ENCODE data around the gene SPINK8.

The SPINK8 gene

GRCh38 chr3:48270306-48270705 is 63.2 kb downstream of the SPINK8 start:
- no peak overlapping the region for H3K9ac ChIP-seq (ENCODE audit: low read depth in 1 of 2, low read length in 2 of 2)
- no peaks in the 10 kb centered on the region for H3K9me3 ChIP-seq (ENCODE audit: control insufficient read depth in 1 of 2, low read length in 2 of 2)
- H3K4me3 ChIP-seq (ENCODE audit: low read depth in 1 of 2, low read length in 2 of 2): no peak overlapping the region
- H3K4me1 ChIP-seq (ENCODE audit: control insufficient read depth in 1 of 2, insufficient read depth in 2 of 2, low read length in 2 of 2): peaks cover 17 to 19% of the 10 kb centered on the region in 2 donors
- H3K36me3 ChIP-seq (ENCODE audit: control insufficient read depth in 1 of 2, insufficient read depth in 2 of 2, low read length in 2 of 2): peaks cover 0 to 16% of the 10 kb centered on the region in 2 donors
- H3K27ac ChIP-seq (ENCODE audit: low read depth, low read length): no peak overlapping the region
- H3K27me3 ChIP-seq (ENCODE audit: control insufficient read depth in 1 of 2, insufficient read depth in 2 of 2, low read length in 2 of 2): no peaks in the 10 kb centered on the region

GRCh38 chr3:48269592-48269991 is 63.9 kb downstream of the SPINK8 start:
- no peak overlapping the region for H3K27ac ChIP-seq (ENCODE audit: low read depth, low read length)
- H3K27me3 ChIP-seq (ENCODE audit: control insufficient read depth in 1 of 2, insufficient read depth in 2 of 2, low read length in 2 of 2): no peaks in the 10 kb centered on the region
- no peaks in the 10 kb centered on the region for H3K9me3 ChIP-seq (ENCODE audit: control insufficient read depth in 1 of 2, low read length in 2 of 2)
- peaks cover 0 to 16% of the 10 kb centered on the region in 2 donors for H3K36me3 ChIP-seq (ENCODE audit: control insufficient read depth in 1 of 2, insufficient read depth in 2 of 2, low read length in 2 of 2)
- H3K4me3 ChIP-seq (ENCODE audit: low read depth in 1 of 2, low read length in 2 of 2): no peak overlapping the region
- H3K9ac ChIP-seq (ENCODE audit: low read depth in 1 of 2, low read length in 2 of 2): no peak overlapping the region
- H3K4me1 ChIP-seq (ENCODE audit: control insufficient read depth in 1 of 2, insufficient read depth in 2 of 2, low read length in 2 of 2): peaks cover 17 to 19% of the 10 kb centered on the region in 2 donors

GRCh38 chr3:48268936-48269561 is 64.4 kb downstream of the SPINK8 start:
- H3K27ac ChIP-seq (ENCODE audit: low read depth, low read length): peak overlapping the region; percentile 24

GRCh38 chr3:48268381-48268935 is 65.0 kb downstream of the SPINK8 start:
- H3K4me1 ChIP-seq (ENCODE audit: control insufficient read depth in 1 of 2, insufficient read depth in 2 of 2, low read length in 2 of 2): peaks cover 17 to 19% of the 10 kb centered on the region in 2 donors
- H3K36me3 ChIP-seq (ENCODE audit: control insufficient read depth in 1 of 2, insufficient read depth in 2 of 2, low read length in 2 of 2): peaks cover 0 to 16% of the 10 kb centered on the region in 2 donors
- H3K27ac ChIP-seq (ENCODE audit: low read depth, low read length): peak overlapping the region; percentile 24
- peak overlapping the region in 1 of 2 donors; percentile 31 for H3K4me3 ChIP-seq (ENCODE audit: low read depth in 1 of 2, low read length in 2 of 2)
- no peaks in the 10 kb centered on the region for H3K9me3 ChIP-seq (ENCODE audit: control insufficient read depth in 1 of 2, low read length in 2 of 2)
- peak overlapping the region in 1 of 2 donors; percentile 34 for H3K9ac ChIP-seq (ENCODE audit: low read depth in 1 of 2, low read length in 2 of 2)
- no peaks in the 10 kb centered on the region for H3K27me3 ChIP-seq (ENCODE audit: control insufficient read depth in 1 of 2, insufficient read depth in 2 of 2, low read length in 2 of 2)

More at GRCh38 chr3:48268936-48269561, 64.4 kb downstream of the SPINK8 start:
- no peaks in the 10 kb centered on the region for H3K27me3 ChIP-seq (ENCODE audit: control insufficient read depth in 1 of 2, insufficient read depth in 2 of 2, low read length in 2 of 2)
- H3K9ac ChIP-seq (ENCODE audit: low read depth in 1 of 2, low read length in 2 of 2): peak overlapping the region in 1 of 2 donors; percentile 34
- peaks cover 17 to 19% of the 10 kb centered on the region in 2 donors for H3K4me1 ChIP-seq (ENCODE audit: control insufficient read depth in 1 of 2, insufficient read depth in 2 of 2, low read length in 2 of 2)
- H3K36me3 ChIP-seq (ENCODE audit: control insufficient read depth in 1 of 2, insufficient read depth in 2 of 2, low read length in 2 of 2): peaks cover 0 to 16% of the 10 kb centered on the region in 2 donors
- peak overlapping the region in 1 of 2 donors; percentile 31 for H3K4me3 ChIP-seq (ENCODE audit: low read depth in 1 of 2, low read length in 2 of 2)
- H3K9me3 ChIP-seq (ENCODE audit: control insufficient read depth in 1 of 2, low read length in 2 of 2): no peaks in the 10 kb centered on the region

- H3K9me3 ChIP-seq (ENCODE audit: control insufficient read depth in 1 of 2, low read length in 2 of 2): no peaks in the 10 kb centered on the region
- peaks cover 0 to 17% of the 10 kb centered on the region in 2 donors for H3K36me3 ChIP-seq (ENCODE audit: control insufficient read depth in 1 of 2, insufficient read depth in 2 of 2, low read length in 2 of 2)
- H3K4me3 ChIP-seq (ENCODE audit: low read depth in 1 of 2, low read length in 2 of 2): peak overlapping the region in 1 of 2 donors; percentile 13
- H3K27ac ChIP-seq (ENCODE audit: low read depth, low read length): no peak overlapping the region
- H3K27me3 ChIP-seq (ENCODE audit: control insufficient read depth in 1 of 2, insufficient read depth in 2 of 2, low read length in 2 of 2): no peaks in the 10 kb centered on the region
- H3K9ac ChIP-seq (ENCODE audit: low read depth in 1 of 2, low read length in 2 of 2): no peak overlapping the region
- peaks cover 17 to 19% of the 10 kb centered on the region in 2 donors for H3K4me1 ChIP-seq (ENCODE audit: control insufficient read depth in 1 of 2, insufficient read depth in 2 of 2, low read length in 2 of 2)
These were observed 65.7 kb downstream of the SPINK8 start for GRCh38 chr3:48267782-48268181.

GRCh38 chr3:48258530-48258929 is 74.9 kb downstream of the SPINK8 start:
- peaks cover 4 to 28% of the 10 kb centered on the region in 2 donors for H3K36me3 ChIP-seq (ENCODE audit: control insufficient read depth in 1 of 2, insufficient read depth in 2 of 2, low read length in 2 of 2)
- no peak overlapping the region for H3K27ac ChIP-seq (ENCODE audit: low read depth, low read length)
- H3K4me3 ChIP-seq (ENCODE audit: low read depth in 1 of 2, low read length in 2 of 2): no peak overlapping the region
- no peaks in the 10 kb centered on the region for H3K4me1 ChIP-seq (ENCODE audit: control insufficient read depth in 1 of 2, insufficient read depth in 2 of 2, low read length in 2 of 2)
- H3K9ac ChIP-seq (ENCODE audit: low read depth in 1 of 2, low read length in 2 of 2): no peak overlapping the region
- peaks cover 0 to 10% of the 10 kb centered on the region in 2 donors for H3K9me3 ChIP-seq (ENCODE audit: control insufficient read depth in 1 of 2, low read length in 2 of 2)
- H3K27me3 ChIP-seq (ENCODE audit: control insufficient read depth in 1 of 2, insufficient read depth in 2 of 2, low read length in 2 of 2): no peaks in the 10 kb centered on the region
